SHP77 (cell line): ENCODE measurements around the gene PLAAT2.
"Not testable (repeated sequence)": the region's sequence is repeated elsewhere in the genome, so short reads cannot be mapped to it uniquely, and the experiment has no call there.

Experiments
- DNase-seq, 2 experiments: peaks; one replicate each; lab custom pipeline; 2025; lab: John Stamatoyannopoulos, UW

PLAAT2 gene

GRCh38 chr11:63578882-63579281 is 15.7 kb upstream of the PLAAT2 start:
- DNase-seq, result not testable (repeated sequence)

- DNase-seq, result no peak
Observed at GRCh38 chr11:63574856-63575602, 11.8 kb upstream of the PLAAT2 start.

- DNase-seq, result no peak
Observed at GRCh38 chr11:63573881-63574855, 11.0 kb upstream of the PLAAT2 start.

- DNase-seq, result no peak
Observed at GRCh38 chr11:63572026-63572688, 9.0 kb upstream of the PLAAT2 start.

GRCh38 chr11:63569570-63569969 is 6.4 kb upstream of the PLAAT2 start:
- DNase-seq, result no peak

GRCh38 chr11:63567044-63567840 is 4.1 kb upstream of the PLAAT2 start:
- DNase-seq, result no peak

- no peak for DNase-seq
Observed at GRCh38 chr11:63564784-63565350, 1.7 kb upstream of the PLAAT2 start.

GRCh38 chr11:63564056-63564774 is 1.0 kb upstream of the PLAAT2 start:
- no peak for DNase-seq

GRCh38 chr11:63560506-63561180 is 2.5 kb downstream of the PLAAT2 start:
- DNase-seq, result no peak

GRCh38 chr11:63558459-63559157 is 4.6 kb downstream of the PLAAT2 start:
- DNase-seq, result no peak

- DNase-seq, result no peak
Observed at GRCh38 chr11:63557570-63557969, 5.6 kb downstream of the PLAAT2 start.

GRCh38 chr11:63556404-63557013 is 6.7 kb downstream of the PLAAT2 start:
- DNase-seq, result no peak

- no peak for DNase-seq
Observed at GRCh38 chr11:63554877-63555223, 8.3 kb downstream of the PLAAT2 start.

GRCh38 chr11:63553759-63554158 is 9.4 kb downstream of the PLAAT2 start:
- no peak for DNase-seq

GRCh38 chr11:63552921-63553320 is 10.3 kb downstream of the PLAAT2 start:
- no peak for DNase-seq

- no peak for DNase-seq
Observed at GRCh38 chr11:63551889-63552266, 11.3 kb downstream of the PLAAT2 start.

GRCh38 chr11:63551091-63551888 is 11.9 kb downstream of the PLAAT2 start:
- DNase-seq, result no peak

GRCh38 chr11:63550156-63550700 is 13.0 kb downstream of the PLAAT2 start:
- not testable (repeated sequence) for DNase-seq
